Endodermal cell (in vitro differentiated cells): ENCODE measurements around the gene MAST2. TPM values are rescaled to one million over a fixed set of nuclear protein-coding genes. Genes with fewer than 3 reads are reported as not detected.

Experiments
- DNase-seq: peaks from one replicate; pipeline ENCODE4 v3.0.0-alpha.2; 2017
- H3K27ac ChIP-seq: 2 replicates; pipeline ENCODE4 v1.5.1; 2013; ENCODE audit warnings: mild to moderate bottlenecking, low read depth, low read length, moderate library complexity
- H3K27me3 ChIP-seq: 2 replicates; pipeline ENCODE4 v1.6.1; 2013; ENCODE audit warnings: mild to moderate bottlenecking, low read length, moderate library complexity; ENCODE audit not compliant: insufficient read depth, control insufficient read depth, poor library complexity, severe bottlenecking
- H3K36me3 ChIP-seq: 2 replicates; pipeline ENCODE4 v1.7.0; 2013; ENCODE audit warnings: mild to moderate bottlenecking, low read length, moderate library complexity; ENCODE audit not compliant: control insufficient read depth, insufficient read depth
- H3K4me1 ChIP-seq: one replicate; pipeline ENCODE4 v1.7.0; 2013; ENCODE audit warnings: low read length; ENCODE audit not compliant: control insufficient read depth, insufficient read depth
- H3K4me3 ChIP-seq: 2 replicates; pipeline ENCODE4 v1.5.1; 2013; ENCODE audit warnings: mild to moderate bottlenecking, low read length, moderate library complexity
- H3K9ac ChIP-seq: 2 replicates; pipeline ENCODE4 v1.6.1; 2013; ENCODE audit warnings: mild to moderate bottlenecking, low read length, moderate library complexity; ENCODE audit not compliant: poor library complexity, severe bottlenecking; ENCODE audit errors: extremely low read depth
- H3K9me3 ChIP-seq: 2 replicates; pipeline ENCODE4 v1.6.1; 2013; ENCODE audit warnings: mild to moderate bottlenecking, low read length, moderate library complexity; ENCODE audit not compliant: control insufficient read depth
- H3K27ac Mint-ChIP-seq: 2 replicates; pipeline ENCODE4 v1.8.0; 2020; ENCODE audit warnings: mixed read lengths
- H3K27me3 Mint-ChIP-seq: 2 replicates; pipeline ENCODE4 v1.8.0; 2021; ENCODE audit warnings: mild to moderate bottlenecking, mixed read lengths; ENCODE audit not compliant: insufficient read depth
- H3K36me3 Mint-ChIP-seq: 2 replicates; pipeline ENCODE4 v1.8.0; 2020; ENCODE audit warnings: low read depth, mixed read lengths
- H3K4me1 Mint-ChIP-seq: 2 replicates; pipeline ENCODE4 v1.8.0; 2020; ENCODE audit warnings: mixed read lengths
- H3K4me3 Mint-ChIP-seq: 2 replicates; pipeline ENCODE4 v1.8.0; 2020; ENCODE audit warnings: mild to moderate bottlenecking, moderate library complexity, mixed read lengths
- H3K9me3 Mint-ChIP-seq: 2 replicates; pipeline ENCODE4 v1.8.0; 2020; ENCODE audit warnings: mild to moderate bottlenecking, mixed read lengths
- WGBS, 2 experiments: methylation state at CpG; one replicate each; pipeline versions ENCODE4 v1.1.5 to v1.1.7; 2013; ENCODE audit warnings: missing lambda C conversion rate in 2 of 2, mixed read lengths in 1 of 2; ENCODE audit not compliant: insufficient coverage in 1 of 2, insufficient read length in 1 of 2; 5-methylcytosine and 5-hydroxymethylcytosine counted together
- total RNA-seq, 2 donors: library from RNA; stranded (reverse); fragmentation: NEBNext Ultra II Directional in 1 of 2; extraction: Animal tissue kit (Norgen Biotek cat#: 25700) in 1 of 2; gene quantifications; 2 replicates in 1 of 2; 3 replicates in 1 of 2; pipeline ENCODE4 v1.2.1, GENCODE V29; 2021
- TF ChIP-seq, protein P1 (sequence below): fragments of 200-600 bp; sonication (generic); conservative IDR thresholded peaks from 2 replicates; pipeline ENCODE4 v1.5.0; 2021; ENCODE audit warnings: antibody characterized with exemption, mild to moderate bottlenecking

Gene MAST2
- total RNA-seq, 2 donors from 2014 or later: 46.3 to 60.7 TPM

DNA sequence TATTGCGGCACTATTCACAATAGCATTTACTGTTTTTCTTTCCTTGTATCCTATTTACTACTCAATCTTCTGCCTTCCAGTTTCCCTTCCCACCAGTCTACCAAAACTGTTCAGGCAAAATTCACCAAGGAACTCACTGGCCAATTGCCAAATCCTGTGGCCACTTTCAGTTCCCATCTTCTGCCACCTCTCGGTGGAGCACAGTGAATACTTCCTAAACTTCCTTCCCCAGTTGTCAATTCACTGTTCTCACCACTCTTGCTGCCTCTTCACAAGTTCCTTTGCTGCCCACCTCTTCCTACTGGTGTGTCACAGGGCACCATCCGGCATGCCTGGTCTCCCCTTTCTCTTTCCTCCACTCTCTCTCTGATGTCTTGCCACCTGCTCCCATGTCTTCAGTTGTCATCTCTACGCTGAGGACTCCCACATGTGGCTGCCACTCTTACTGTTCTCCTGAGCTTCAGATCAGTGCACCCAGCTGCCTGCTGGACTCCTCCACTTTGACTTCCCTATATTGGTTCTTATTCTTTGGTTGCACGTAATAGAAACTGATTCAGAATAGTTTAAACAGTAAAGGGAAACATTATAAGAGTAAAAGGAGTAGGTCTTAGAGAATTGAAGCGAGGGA, 214.6 kb downstream of the MAST2 start:
- H3K27me3 Mint-ChIP-seq: no peaks in the 10 kb centered on the region
- H3K4me1 Mint-ChIP-seq: no peaks in the 10 kb centered on the region
- no peaks in the 10 kb centered on the region for H3K4me1 ChIP-seq
- no peak overlapping the region for H3K27ac ChIP-seq
- WGBS, 2 experiments: 95 to 98% methylated on average over 4 to 6 of the region's 6 CpGs
- no peak overlapping the region for H3K27ac Mint-ChIP-seq
- no peak overlapping the region for H3K4me3 Mint-ChIP-seq
- peaks cover 5% of the 10 kb centered on the region for H3K9me3 ChIP-seq
- peaks cover 23% of the 10 kb centered on the region for H3K36me3 ChIP-seq
- peaks cover 27% of the 10 kb centered on the region for H3K36me3 Mint-ChIP-seq
- H3K9ac ChIP-seq: no peak overlapping the region
- no peak overlapping the region for H3K4me3 ChIP-seq
- DNase-seq: no peak
- H3K27me3 ChIP-seq: no peaks in the 10 kb centered on the region
- H3K9me3 Mint-ChIP-seq: peaks cover 2% of the 10 kb centered on the region
- TF ChIP-seq, protein P1, sequence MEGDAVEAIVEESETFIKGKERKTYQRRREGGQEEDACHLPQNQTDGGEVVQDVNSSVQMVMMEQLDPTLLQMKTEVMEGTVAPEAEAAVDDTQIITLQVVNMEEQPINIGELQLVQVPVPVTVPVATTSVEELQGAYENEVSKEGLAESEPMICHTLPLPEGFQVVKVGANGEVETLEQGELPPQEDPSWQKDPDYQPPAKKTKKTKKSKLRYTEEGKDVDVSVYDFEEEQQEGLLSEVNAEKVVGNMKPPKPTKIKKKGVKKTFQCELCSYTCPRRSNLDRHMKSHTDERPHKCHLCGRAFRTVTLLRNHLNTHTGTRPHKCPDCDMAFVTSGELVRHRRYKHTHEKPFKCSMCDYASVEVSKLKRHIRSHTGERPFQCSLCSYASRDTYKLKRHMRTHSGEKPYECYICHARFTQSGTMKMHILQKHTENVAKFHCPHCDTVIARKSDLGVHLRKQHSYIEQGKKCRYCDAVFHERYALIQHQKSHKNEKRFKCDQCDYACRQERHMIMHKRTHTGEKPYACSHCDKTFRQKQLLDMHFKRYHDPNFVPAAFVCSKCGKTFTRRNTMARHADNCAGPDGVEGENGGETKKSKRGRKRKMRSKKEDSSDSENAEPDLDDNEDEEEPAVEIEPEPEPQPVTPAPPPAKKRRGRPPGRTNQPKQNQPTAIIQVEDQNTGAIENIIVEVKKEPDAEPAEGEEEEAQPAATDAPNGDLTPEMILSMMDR: no peak

DNA sequence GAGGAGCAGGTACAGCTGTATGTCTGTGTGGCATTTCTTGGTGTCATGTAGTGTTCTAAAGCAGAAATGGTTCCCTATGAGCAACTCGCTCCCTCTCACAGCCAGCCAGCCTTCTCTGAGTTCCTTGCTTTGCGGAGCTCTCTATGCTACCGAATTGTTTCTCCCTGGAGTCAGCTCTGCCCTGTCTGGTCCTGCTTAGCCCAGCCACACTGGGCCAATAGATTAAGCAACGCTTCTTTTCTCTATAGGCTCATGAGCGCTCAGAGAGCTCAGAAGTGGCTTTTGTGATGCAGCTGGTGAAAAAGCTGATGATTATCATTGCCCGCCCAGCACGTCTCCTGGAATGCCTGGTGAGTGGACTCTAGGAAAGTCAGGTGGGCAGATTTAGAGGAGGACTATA, 215.9 kb downstream of the MAST2 start:
- Histone ChIP-seq H3K27me3 (no peaks in the 10 kb centered on the region), H3K27ac (no peak overlapping the region), H3K4me3 (no peak overlapping the region), H3K4me1 (no peaks in the 10 kb centered on the region), H3K9ac (no peak overlapping the region), H3K36me3 (peaks cover 33% of the 10 kb centered on the region), H3K9me3 (peaks cover 9% of the 10 kb centered on the region)
- H3K27ac Mint-ChIP-seq: no peak overlapping the region
- 90 to 92% methylated on average over 4 to 7 of the region's 7 CpGs for WGBS, 2 experiments
- H3K27me3 Mint-ChIP-seq: no peaks in the 10 kb centered on the region
- H3K4me3 Mint-ChIP-seq: no peak overlapping the region
- no peaks in the 10 kb centered on the region for H3K4me1 Mint-ChIP-seq
- peaks cover 30% of the 10 kb centered on the region for H3K36me3 Mint-ChIP-seq
- DNase-seq: no peak
- peaks cover 2% of the 10 kb centered on the region for H3K9me3 Mint-ChIP-seq
- TF ChIP-seq, protein P1: no peak

DNA sequence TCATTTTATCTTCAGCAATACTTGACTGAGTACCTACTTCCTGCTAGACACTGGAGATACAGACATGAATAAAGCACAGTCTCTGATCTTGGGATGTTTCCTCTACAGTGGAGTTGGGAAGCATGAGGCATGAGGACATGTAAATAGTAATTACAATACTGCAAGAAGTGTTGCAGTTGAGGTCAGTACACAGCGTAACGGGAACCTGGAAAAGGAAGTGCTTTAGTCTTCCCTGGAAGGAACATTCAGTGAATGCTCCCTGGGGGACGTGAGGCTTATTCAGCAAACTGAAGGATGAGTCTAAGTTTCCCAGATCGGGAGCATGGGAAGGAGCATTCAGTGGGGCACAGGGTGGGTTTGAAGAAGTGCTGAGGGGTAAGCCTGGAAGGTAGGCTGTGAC, 216.6 kb downstream of the MAST2 start:
- DNase-seq: no peak
- Histone ChIP-seq H3K9ac (no peak overlapping the region), H3K27ac (no peak overlapping the region), H3K36me3 (peaks cover 37% of the 10 kb centered on the region), H3K4me3 (no peak overlapping the region), H3K9me3 (peaks cover 13% of the 10 kb centered on the region), H3K27me3 (no peaks in the 10 kb centered on the region), H3K4me1 (no peaks in the 10 kb centered on the region)
- Mint-ChIP-seq H3K4me3 (no peak overlapping the region), H3K9me3 (peaks cover 2% of the 10 kb centered on the region), H3K27me3 (no peaks in the 10 kb centered on the region), H3K4me1 (no peaks in the 10 kb centered on the region), H3K27ac (no peak overlapping the region), H3K36me3 (peaks cover 32% of the 10 kb centered on the region)
- WGBS, 2 experiments: 93 to 98% methylated on average over 4 of the region's 4 CpGs
- TF ChIP-seq, protein P1: no peak
